GM23338 (cell line): ENCODE data around the gene UBL5.

Source experiments
- CREB1 ChIP-seq: fragments of 250-450 bp; sonication (Bioruptor Pico); IDR thresholded peaks from 2 replicates; pipeline ENCODE4 v1.5.0; 2020; ENCODE audit warnings: low read depth, mild to moderate bottlenecking, moderate library complexity
- CTCF ChIP-seq, 2 experiments: fragments of 200-600 bp in 1 of 2; sonication (generic) in 1 of 2; conservative IDR thresholded peaks; 2 replicates each; pipeline versions ENCODE4 v1.5.1 to v1.6.1; 2016 to 2017; ENCODE audit warnings: antibody characterized with exemption in 2 of 2, low read depth in 2 of 2, mild to moderate bottlenecking in 2 of 2, moderate library complexity in 1 of 2
- EZH2 ChIP-seq: fragments of 200-600 bp; sonication (generic); IDR thresholded peaks from one replicate; pipeline ENCODE4 v1.8.0; 2017; ENCODE audit warnings: antibody characterized with exemption, mild to moderate bottlenecking, low read depth; ENCODE audit not compliant: unreplicated experiment
- EZH2phosphoT487 ChIP-seq: fragments of 200-600 bp; sonication (generic); IDR thresholded peaks from one replicate; pipeline ENCODE4 v1.8.1; 2018; ENCODE audit warnings: antibody characterized with exemption; ENCODE audit not compliant: unreplicated experiment
- POLR2AphosphoS5 ChIP-seq: IDR thresholded peaks from 2 replicates; pipeline ENCODE4 v1.6.1; 2016; ENCODE audit warnings: antibody characterized with exemption, low read depth
- REST ChIP-seq: IDR thresholded peaks from one replicate; pipeline ENCODE4 v1.6.1; 2018; ENCODE audit warnings: antibody characterized with exemption; ENCODE audit not compliant: unreplicated experiment
- STAT1 ChIP-seq: IDR thresholded peaks from one replicate; pipeline ENCODE4 v1.6.1; 2016; ENCODE audit warnings: antibody characterized with exemption; ENCODE audit not compliant: unreplicated experiment
- ZNF114 ChIP-seq: fragments of 250-450 bp; sonication (Bioruptor Pico); IDR thresholded peaks from 2 replicates; pipeline ENCODE4 v1.5.0; 2020; ENCODE audit warnings: mild to moderate bottlenecking, moderate library complexity
- TF ChIP-seq, protein P1 (sequence below): IDR thresholded peaks from 2 replicates; pipeline ENCODE4 v1.6.1; 2016; ENCODE audit warnings: antibody characterized with exemption

DNA sequence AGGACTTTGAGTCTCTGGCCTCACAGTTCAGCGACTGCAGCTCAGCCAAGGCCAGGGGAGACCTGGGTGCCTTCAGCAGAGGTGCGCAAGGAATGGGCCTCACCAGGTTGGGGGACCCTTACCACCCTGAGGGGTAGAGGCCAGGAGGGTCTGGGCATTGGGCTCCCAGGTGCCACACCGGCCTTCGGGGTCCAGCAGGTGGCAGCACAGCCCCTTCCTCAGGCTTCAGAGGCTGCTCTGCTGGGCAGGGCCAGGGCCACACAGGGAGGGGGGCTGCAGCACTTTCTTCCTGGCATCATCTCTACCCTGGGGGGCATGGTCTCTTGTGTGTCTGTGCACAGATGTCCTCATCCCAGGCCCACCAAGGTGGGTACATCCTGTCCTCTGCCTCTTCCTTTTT, 20.3 kb downstream of the UBL5 start:
- peak; percentile 77 to 91 for TF ChIP-seq CTCF (conservative IDR thresholded peaks at IDR 0.05; ENCODE audit: low read depth in 2 of 2)
- no peak for TF ChIP-seq POLR2AphosphoS5
- no peak for TF ChIP-seq EZH2
- TF ChIP-seq, protein P1, sequence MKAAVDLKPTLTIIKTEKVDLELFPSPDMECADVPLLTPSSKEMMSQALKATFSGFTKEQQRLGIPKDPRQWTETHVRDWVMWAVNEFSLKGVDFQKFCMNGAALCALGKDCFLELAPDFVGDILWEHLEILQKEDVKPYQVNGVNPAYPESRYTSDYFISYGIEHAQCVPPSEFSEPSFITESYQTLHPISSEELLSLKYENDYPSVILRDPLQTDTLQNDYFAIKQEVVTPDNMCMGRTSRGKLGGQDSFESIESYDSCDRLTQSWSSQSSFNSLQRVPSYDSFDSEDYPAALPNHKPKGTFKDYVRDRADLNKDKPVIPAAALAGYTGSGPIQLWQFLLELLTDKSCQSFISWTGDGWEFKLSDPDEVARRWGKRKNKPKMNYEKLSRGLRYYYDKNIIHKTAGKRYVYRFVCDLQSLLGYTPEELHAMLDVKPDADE, result no peak
- TF ChIP-seq REST, result no peak
- TF ChIP-seq EZH2phosphoT487, result no peak
- no peak for TF ChIP-seq CREB1
- no peak for TF ChIP-seq STAT1
- TF ChIP-seq ZNF114 (CRISPR knock-in tag), result no peak
